ENCODE results near the gene MITF.

GRCh38 chr3:69866988-69867720 is 127.9 kb downstream of the MITF start:
- no peak for TF ChIP-seq CTCF (IDR thresholded peaks at IDR 0.05; ENCODE audit: low read length)
- TF ChIP-seq EZH2 (IDR thresholded peaks at IDR 0.05; ENCODE audit: borderline replicate concordance, low read length), result no peak

All from OCI-LY1 (cell line).